HG03159 (cell line): Measurements from ENCODE around the gene CCNY.
A peak's percentile ranks its signal among the peaks of the same experiment; 100 is the strongest.

Experiments used
- ATAC-seq: cut with Tn5 transposase; IDR thresholded peaks from one replicate; pipeline ENCODE4 v1.9.1; 2021; ENCODE audit warnings: mild to moderate bottlenecking, moderate library complexity; ENCODE audit not compliant: unreplicated experiment

CCNY gene

GRCh38 chr10:35467186-35467585 is 130.9 kb downstream of the CCNY start:
- ATAC-seq: no peak

GRCh38 chr10:35470248-35470924 is 134.1 kb downstream of the CCNY start:
- ATAC-seq: no peak

DNA sequence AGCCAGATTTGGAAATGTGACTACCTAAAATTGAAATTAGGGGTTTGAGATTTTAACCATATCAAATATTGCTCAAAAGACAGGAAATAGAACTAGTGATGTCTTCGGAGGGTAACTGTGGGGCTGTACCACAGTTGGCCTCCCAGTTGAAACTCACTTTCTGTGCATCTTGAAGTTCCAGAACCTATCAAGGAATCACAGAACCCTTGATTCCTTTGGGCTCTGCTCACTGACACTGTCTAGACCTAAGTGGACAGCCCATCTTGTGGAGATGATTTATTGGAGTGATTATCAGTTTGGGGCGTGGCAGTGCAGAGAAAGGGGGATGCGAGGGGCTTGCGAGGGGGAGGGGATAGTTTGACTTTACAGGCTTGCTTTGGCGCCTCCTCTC is 134.6 kb downstream of the CCNY start:
- no peak for ATAC-seq

GRCh38 chr10:35471435-35471834 is 135.1 kb downstream of the CCNY start:
- no peak for ATAC-seq

GRCh38 chr10:35480142-35480541 is 143.8 kb downstream of the CCNY start:
- ATAC-seq: no peak

GRCh38 chr10:35481413-35481812 is 145.1 kb downstream of the CCNY start:
- no peak for ATAC-seq

DNA sequence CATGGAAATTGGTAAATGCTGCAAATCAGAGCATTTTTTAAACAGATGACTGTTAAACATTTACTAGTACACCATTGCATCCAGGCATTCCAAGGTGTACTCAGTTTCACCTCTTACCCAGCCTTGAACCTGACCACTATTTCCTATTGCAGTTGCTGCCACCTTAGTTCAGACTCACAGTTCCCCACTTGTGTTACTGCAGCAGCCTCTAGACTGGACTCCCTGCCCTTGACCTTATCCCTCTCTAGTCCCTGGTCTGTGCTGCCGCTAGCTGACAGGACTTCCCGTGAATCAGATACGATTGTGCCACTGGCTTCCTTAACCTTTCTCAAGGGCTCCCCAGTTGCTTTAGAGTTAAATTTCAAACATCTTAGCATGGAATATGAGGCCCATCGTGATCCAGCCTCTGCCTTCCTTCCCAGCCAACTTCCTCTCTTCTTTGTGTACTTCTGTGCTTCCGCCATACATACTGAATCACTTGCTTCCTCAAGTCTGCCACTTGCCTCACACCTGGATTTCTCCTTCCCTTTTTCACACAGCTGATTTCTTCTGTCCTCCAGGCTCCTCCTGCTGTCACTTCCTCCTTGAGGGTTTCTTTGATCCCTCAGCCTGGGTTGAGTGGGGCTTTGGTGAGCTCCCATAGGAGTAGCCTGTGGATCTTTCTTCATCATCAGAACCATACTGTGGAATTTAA is 150.1 kb downstream of the CCNY start:
- ATAC-seq: no peak

- ATAC-seq: no peak
These were observed 151.2 kb downstream of the CCNY start for GRCh38 chr10:35487336-35488034.

- ATAC-seq: no peak
These were observed 151.9 kb downstream of the CCNY start for GRCh38 chr10:35488228-35488627.

- ATAC-seq: no peak
These were observed 156.3 kb downstream of the CCNY start for GRCh38 chr10:35492386-35493195.

DNA sequence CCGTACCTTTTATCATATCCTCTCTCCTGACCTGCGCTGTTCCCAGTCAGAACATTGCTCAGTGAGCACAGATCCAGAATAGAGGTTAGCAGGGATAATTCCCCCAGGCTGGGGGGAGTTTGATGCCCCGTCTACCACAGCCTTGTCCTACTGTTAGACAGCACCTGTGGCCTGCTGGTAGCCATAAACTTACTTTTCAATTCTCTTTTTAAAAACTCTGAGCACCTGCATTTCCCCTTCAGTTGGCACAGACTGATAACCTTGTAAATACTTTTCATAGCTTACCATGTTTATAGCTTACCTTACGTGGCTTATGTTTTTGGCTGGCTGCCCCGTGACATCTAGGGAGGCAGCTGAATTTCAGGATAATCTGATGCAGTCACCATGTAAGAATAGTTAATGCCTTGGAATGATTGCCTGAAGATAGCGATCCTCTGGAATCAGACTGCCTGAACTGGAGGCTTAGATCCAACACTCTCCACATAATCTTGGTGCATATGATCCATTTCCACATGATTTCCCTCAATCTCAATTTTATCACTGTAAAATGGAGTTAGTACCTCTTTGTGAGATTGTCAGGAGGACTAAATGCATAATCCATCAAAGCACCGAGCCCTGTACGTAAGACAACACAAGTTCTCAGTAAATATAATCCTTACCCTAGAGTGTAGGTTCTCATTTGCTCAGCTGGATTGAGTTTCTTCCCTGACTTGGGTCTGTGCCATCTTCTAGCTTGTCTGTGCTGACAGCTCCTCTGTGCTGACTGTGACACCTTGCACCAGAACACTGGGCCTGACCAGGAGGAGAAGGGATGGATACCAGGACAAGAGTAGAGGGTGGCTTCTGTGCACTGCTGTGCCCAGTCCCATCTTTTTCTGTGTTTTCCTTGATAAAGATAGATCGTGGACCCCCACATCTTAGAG is 157.1 kb downstream of the CCNY start:
- ATAC-seq: no peak

- ATAC-seq: peak; percentile 55
These were observed 159.3 kb downstream of the CCNY start for GRCh38 chr10:35495521-35496119.

DNA sequence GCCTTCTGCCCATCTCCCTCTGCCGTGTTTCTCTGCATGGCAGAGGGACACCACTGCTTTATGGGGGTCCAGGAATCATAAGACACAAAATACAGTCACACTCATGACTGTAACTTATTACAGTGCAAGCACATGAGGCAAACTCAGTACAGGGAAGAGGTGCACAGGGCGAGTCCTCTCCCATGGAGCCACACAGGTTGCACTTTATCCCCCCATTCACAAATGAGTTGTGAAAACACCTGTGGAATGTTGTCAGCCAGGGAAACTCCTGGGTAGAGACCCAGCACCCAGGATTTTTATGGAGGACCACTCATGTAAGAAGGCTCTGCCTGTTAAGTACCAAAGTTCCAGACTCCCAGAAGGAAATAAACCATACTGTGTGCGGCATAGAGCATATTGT is 161.6 kb downstream of the CCNY start:
- ATAC-seq: no peak

DNA sequence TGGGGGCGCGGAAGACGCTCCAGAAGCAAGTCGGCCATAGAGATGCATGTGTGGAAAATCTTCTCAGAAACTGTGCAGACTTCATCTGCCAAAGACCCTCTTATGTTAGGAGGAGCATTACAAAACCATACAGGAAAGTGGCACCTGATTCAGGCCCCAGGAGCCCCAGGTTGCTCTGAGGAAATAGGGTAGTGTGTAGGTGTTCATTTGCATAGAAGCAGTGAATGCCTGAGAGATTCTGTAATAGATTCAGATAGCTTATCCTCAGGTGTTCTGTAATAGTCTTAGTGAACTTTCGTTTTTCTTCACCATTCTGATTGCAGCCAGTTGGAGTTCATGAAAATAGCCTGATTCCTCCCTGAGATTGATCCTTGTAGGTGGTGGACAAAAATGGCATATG is 162.4 kb downstream of the CCNY start:
- ATAC-seq: peak; percentile 85

- no peak for ATAC-seq
These were observed 165.6 kb downstream of the CCNY start for GRCh38 chr10:35501923-35502322.

GRCh38 chr10:35502692-35503091 is 166.4 kb downstream of the CCNY start:
- ATAC-seq: no peak

GRCh38 chr10:35503578-35503977 is 167.3 kb downstream of the CCNY start:
- ATAC-seq: no peak

GRCh38 chr10:35504132-35504531 is 167.8 kb downstream of the CCNY start:
- no peak for ATAC-seq

DNA sequence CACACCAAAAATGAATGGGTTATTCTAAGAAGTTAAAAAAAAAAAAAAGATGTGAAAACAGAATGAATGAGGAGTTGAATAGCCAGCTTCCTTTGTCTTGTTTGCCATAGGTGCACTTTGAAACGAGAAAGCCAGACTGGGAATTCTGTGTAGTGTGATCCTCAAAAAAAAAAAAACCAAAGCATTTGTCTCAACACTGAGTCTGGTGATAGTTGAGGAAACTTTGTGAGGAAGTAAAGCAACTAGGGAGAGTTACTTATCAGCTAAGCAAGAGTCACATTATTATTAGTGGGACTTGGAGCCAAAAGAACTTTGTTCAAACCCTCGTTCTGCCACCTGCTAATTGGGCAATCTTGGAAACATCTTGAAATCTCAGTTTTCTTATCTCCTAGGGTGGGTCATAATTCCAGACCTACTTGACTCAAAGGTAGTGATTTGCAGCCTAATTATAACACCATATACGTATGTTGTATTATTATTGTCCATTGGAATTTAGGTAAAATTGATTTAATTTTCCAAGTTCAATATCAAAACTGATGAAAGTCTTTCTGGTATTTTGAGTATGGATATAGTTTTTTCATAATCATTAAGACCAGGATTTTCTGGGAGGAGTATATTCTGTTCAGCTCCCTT is 169.0 kb downstream of the CCNY start:
- no peak for ATAC-seq
